LNCAP (cell line): ENCODE measurements around the gene PLAC1.

Experiments
- TF ChIP-seq, protein P1 (sequence below): fragments of 450-650 bp; IDR thresholded peaks from 2 replicates; pipeline ENCODE4 v1.5.1; 2017; ENCODE audit warnings: mild to moderate bottlenecking

Gene PLAC1

DNA sequence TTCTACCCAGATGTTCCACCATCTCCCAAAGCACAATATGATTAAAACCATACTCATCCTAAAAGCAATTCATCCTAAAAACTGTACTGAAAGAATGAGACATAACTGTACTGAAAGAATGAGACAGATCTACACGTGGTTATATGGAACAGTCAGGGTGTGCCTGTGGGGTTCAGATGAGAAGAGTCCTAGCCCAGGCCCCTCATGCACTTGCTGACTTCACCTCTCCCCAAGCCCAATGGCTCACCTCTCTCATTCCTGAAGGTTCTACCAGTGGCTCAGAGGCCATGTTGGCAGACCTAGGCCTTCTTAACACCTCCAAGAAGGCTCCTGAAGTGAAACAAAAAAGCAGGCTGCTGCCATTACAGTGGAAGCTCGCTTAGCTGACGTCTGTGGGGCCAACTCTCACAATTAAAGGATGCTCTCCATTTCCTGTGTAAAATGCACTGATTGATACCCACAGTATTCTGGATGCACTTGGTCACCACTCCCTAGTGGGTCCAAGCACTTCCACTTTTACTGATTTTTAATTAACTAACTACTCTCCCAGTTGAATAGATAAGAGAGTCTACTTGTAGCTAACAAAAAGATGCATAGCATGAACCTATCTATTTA is 3.8 kb downstream of the PLAC1 start:
- TF ChIP-seq, protein P1, sequence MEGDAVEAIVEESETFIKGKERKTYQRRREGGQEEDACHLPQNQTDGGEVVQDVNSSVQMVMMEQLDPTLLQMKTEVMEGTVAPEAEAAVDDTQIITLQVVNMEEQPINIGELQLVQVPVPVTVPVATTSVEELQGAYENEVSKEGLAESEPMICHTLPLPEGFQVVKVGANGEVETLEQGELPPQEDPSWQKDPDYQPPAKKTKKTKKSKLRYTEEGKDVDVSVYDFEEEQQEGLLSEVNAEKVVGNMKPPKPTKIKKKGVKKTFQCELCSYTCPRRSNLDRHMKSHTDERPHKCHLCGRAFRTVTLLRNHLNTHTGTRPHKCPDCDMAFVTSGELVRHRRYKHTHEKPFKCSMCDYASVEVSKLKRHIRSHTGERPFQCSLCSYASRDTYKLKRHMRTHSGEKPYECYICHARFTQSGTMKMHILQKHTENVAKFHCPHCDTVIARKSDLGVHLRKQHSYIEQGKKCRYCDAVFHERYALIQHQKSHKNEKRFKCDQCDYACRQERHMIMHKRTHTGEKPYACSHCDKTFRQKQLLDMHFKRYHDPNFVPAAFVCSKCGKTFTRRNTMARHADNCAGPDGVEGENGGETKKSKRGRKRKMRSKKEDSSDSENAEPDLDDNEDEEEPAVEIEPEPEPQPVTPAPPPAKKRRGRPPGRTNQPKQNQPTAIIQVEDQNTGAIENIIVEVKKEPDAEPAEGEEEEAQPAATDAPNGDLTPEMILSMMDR = no peak

- TF ChIP-seq, protein P1 = no peak
Observed at GRCh38 chrX:134653835-134654234, 4.4 kb downstream of the PLAC1 start.

- TF ChIP-seq, protein P1 = no peak
Observed at GRCh38 chrX:134650701-134651100, 7.6 kb downstream of the PLAC1 start.

DNA sequence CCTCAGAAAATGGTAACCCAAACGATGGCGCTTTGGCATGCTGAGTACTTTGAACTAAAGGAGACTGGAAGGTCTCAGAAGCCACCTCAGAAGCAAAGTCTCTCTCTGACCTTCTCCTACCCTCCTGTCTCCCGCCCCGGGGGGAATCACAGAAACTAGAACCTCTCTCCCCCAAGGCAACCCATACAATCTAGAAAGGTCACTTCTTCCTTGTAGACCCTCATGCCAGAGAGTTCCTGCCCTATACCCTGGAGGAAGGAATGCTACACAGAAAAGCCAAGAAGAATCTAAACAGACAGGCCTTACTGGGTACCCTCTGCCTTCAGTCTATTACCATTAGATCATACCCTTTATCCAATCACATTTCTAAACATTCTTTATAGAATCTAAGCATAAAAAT is 8.5 kb downstream of the PLAC1 start:
- TF ChIP-seq, protein P1 = no peak

DNA sequence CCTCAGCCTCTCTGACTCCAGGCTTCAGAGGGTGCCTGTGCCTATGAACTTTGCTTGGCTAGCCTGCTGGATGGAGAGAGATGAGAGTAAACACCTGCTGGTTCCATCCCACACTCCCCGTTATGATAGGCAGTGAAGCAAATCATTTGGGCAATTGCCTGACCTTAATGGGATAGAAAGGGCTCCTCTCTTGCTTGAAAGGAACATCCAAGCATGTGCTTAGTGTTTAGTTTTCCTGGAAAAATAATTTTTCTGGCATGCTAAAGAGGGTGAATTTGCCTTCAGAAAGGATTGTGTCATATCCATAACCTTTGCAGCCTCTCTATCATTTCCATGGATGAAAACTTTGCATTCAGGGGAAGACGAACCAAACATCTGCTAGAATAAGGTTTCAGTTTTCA is 10.8 kb downstream of the PLAC1 start:
- TF ChIP-seq, protein P1 = no peak

DNA sequence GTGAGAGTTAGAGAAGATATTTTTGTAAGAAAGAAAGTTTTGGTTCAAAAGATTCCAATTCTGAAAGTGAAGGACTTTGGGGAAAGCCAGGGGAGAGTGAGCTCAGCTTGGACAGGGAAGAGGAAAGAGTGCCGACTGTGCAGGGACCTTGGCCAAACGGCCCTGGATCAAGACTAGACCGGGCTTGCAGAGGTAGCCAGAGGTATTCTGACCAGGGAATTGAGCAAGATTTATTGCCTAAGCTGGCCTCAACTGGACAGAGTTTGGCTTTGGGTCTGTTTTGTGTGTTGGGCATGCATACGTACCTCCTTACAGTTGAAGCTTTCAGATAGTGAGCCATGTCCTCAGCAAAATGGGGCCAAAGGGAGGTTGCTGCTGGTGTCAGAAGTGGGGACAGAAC is 11.6 kb downstream of the PLAC1 start:
- TF ChIP-seq, protein P1 = no peak

DNA sequence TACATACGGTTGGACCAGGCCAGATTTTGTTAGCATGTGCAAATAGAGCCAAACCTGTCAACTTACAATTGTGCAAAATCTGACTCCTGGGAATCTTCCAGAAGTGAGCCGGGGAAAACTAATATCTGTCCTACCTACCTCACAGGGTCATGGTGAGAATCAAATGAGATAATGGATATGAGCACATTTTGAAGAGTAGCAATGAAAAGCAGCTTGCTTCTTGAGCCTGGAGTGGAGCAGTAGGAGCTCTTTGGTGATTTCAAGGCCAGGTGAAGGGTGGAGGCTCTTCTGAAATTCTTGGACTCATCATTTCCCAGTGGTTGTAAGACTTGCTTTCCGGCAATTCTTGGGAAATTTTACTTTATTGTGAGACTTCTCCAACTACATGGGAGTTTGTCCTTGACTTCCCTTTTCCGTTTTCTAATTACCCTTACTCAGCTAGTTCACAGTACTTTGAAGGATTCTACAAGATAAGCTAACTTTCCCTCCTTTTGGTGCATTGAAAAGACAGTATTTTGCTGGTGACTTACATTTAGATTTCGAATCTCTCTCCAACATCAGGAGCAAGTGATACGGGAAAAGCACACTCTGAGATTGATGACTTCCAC is 12.2 kb downstream of the PLAC1 start:
- TF ChIP-seq, protein P1 = no peak
